Measurements from ENCODE around the gene RAMACL.
A peak's percentile ranks its signal among the peaks of the same experiment; 100 is the strongest.

RAMACL gene

DNA sequence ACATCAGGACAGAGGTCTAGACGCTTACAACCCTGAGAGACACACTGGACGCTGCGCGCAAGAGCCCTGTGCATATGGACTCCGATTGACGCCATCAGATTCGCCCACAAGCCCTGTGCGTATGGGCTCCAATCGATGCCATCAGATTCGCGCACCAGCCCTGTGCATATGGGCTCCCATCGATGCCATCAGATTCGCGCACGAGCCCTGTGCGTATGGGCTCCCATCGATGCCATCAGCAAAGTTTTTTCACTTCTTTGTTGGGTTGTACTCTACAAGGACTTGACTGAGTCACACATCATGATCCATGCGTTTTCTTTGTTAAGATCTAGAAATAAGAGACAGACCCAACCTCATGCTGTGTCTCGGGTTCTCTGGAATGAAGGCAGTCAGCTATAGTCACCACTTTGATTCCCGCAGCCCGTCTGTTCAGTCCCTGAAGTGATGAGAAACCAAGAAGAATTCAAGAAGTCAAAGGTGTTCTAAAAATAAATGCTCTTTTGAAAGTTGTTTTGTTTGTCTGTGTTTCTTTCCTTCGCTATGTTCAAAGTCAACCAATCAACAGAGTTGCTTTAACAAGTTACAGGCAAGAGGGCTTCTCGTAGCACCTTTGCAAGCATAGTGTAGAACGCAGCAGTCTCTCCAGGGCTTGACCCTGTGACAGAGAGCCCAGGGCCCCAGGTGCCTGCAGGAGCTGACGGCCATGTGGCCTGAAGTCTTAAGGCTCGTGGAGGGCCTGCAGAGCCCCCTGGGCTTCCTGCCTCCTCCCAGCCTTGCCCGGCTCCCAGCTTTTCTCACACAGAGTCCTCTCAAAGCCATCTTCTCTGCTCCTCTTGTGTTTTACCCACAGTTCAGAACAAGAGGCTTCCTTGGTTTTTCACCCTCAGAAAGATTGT lies 32.6 kb upstream of the RAMACL start:
- CTCF ChIA-PET: interaction anchor here (0.6 to 1.2 kb wide), 4 partner anchors 8 to 19 kb away, joined by 3 to 4 read pairs (median 3); no protein-coding TSS in a partner anchor
- TF ChIP-seq, protein P1, sequence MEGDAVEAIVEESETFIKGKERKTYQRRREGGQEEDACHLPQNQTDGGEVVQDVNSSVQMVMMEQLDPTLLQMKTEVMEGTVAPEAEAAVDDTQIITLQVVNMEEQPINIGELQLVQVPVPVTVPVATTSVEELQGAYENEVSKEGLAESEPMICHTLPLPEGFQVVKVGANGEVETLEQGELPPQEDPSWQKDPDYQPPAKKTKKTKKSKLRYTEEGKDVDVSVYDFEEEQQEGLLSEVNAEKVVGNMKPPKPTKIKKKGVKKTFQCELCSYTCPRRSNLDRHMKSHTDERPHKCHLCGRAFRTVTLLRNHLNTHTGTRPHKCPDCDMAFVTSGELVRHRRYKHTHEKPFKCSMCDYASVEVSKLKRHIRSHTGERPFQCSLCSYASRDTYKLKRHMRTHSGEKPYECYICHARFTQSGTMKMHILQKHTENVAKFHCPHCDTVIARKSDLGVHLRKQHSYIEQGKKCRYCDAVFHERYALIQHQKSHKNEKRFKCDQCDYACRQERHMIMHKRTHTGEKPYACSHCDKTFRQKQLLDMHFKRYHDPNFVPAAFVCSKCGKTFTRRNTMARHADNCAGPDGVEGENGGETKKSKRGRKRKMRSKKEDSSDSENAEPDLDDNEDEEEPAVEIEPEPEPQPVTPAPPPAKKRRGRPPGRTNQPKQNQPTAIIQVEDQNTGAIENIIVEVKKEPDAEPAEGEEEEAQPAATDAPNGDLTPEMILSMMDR (IDR thresholded peaks at IDR 0.05; ENCODE audit: insufficient read depth, low read length, missing control alignments): no peak
- no peak overlapping the region; the same call in 1 of the 2 replicates for H3K4me3 ChIP-seq (ENCODE audit: low read depth, low read length)
- POLR2A ChIA-PET: interaction anchor here (0.9 to 2.1 kb wide), 3 partner anchors 8 to 52 kb away, joined by 3 to 4 read pairs (median 3); partner anchors contain the start of gene RPS6KA2
- peak; percentile 67 for DNase-seq (ENCODE audit: low read depth, low spot score)

DNA sequence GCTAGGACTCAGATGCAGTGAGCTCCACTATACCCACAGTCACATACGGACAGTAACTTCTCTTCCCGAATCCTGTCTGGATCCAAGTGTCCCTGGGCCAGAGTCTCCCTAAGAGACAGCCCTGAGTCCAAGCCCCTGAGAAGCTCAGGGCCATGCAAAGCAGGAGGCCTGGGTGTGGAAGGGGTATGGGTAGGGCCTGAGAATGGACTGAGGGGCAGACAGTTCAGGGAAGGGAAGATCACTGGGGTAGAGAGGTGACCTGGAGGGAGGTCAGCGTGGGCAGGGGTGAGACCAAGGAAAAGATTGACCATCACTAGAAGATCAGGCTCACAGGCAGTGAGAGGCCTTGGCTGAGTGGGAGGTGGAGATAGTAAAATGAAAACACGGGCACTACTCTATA lies 31.8 kb upstream of the RAMACL start:
- no peak for DNase-seq (ENCODE audit: low read depth, low spot score)
- CTCF ChIA-PET: interaction anchor here (0.6 to 1.1 kb wide), 3 partner anchors 9 to 18 kb away, joined by 3 to 4 read pairs (median 3); no protein-coding TSS in a partner anchor
- POLR2A ChIA-PET: interaction anchor here (2.1 kb wide), 1 partner anchor 9 kb away, joined by 4 read pairs; the partner anchor contains the start of gene RPS6KA2
- no peak overlapping the region for H3K4me3 ChIP-seq (ENCODE audit: low read depth, low read length)
- TF ChIP-seq, protein P1 (IDR thresholded peaks at IDR 0.05; ENCODE audit: insufficient read depth, low read length, missing control alignments): no peak

DNA sequence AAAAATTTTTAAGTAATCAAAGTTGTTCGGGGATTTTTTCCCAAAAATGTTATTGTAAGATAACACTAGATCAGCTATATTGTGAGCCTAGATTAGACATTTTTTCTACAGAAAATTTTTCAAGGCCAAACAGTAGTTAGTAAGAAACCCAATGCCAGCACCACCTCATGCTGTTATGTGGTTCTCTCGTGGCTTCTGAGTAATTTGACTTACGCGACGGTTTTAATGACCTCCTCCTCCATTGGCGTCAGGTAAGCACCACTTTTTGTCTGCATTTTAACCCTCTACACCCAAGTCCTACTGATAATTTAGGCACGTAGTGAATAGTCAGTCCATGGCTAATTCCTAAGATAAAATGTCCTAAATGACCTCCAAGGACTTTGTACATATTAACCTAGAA lies 30.9 kb upstream of the RAMACL start:
- POLR2A ChIA-PET: no interaction called here
- no peak for DNase-seq (ENCODE audit: low read depth, low spot score)
- TF ChIP-seq, protein P1 (IDR thresholded peaks at IDR 0.05; ENCODE audit: insufficient read depth, low read length, missing control alignments): no peak
- H3K4me3 ChIP-seq (ENCODE audit: low read depth, low read length): no peak overlapping the region
- CTCF ChIA-PET: interaction anchor here (1.2 kb wide), 1 partner anchor 9 kb away, joined by 3 read pairs; the partner anchor contains the start of gene RPS6KA2

GRCh38 chr6:166616261-166617238 lies 30.1 kb upstream of the RAMACL start:
- DNase-seq (ENCODE audit: low read depth, low spot score): no peak
- ChIA-PET CTCF (interaction anchor here (1.2 kb wide), 1 partner anchor 10 kb away, joined by 3 read pairs; the partner anchor contains the start of gene RPS6KA2), POLR2A (no interaction called here)
- no peak overlapping the region for H3K4me3 ChIP-seq (ENCODE audit: low read depth, low read length)
- TF ChIP-seq, protein P1 (IDR thresholded peaks at IDR 0.05; ENCODE audit: insufficient read depth, low read length, missing control alignments): no peak

GRCh38 chr6:166615059-166615770 lies 28.7 kb upstream of the RAMACL start:
- CTCF ChIA-PET: interaction anchor here (1.9 to 4.7 kb wide), 2 partner anchors 15 to 100 kb away, joined by 4 to 21 read pairs; no protein-coding TSS in a partner anchor
- POLR2A ChIA-PET: no interaction called here
- TF ChIP-seq, protein P1 (IDR thresholded peaks at IDR 0.05; ENCODE audit: insufficient read depth, low read length, missing control alignments): no peak
- H3K4me3 ChIP-seq (ENCODE audit: low read depth, low read length): no peak overlapping the region
- DNase-seq (ENCODE audit: low read depth, low spot score): no peak

Data from AG04449 (cell line).